WTC11 (cell line): ENCODE measurements around the gene XIRP2. TPM values are rescaled to one million over a fixed set of nuclear protein-coding genes. Genes with fewer than 3 reads are reported as not detected.
A peak's percentile ranks its signal among the peaks of the same experiment; 100 is the strongest.

Experiments used
- ATAC-seq: fragments of 200-7000 bp; cut with Tn5 transposase; 2 replicates; pipeline ENCODE4 v1.10.0; 2021; ENCODE audit warnings: mild to moderate bottlenecking, moderate library complexity
- CTCF ChIA-PET: fragments of 300-600 bp; sonication (Branson Sonifier 250); formaldehyde crosslinking; loops from one replicate; lab custom pipeline; 2021; ENCODE audit warnings: antibody characterized with exemption; lab: Charles Lee
- POLR2A ChIA-PET: fragments of 350-600 bp; sonication (Branson Sonifier 250); formaldehyde crosslinking; loops from one replicate; lab custom pipeline; 2021; ENCODE audit warnings: antibody characterized with exemption; lab: Charles Lee
- DNase-seq: peaks from one replicate; pipeline ENCODE4 v3.0.0; 2021; ENCODE audit warnings: low spot score
- H3K27ac Mint-ChIP-seq: 2 replicates; pipeline ENCODE4 v1.8.0; 2021; ENCODE audit warnings: mixed read lengths
- H3K27me3 Mint-ChIP-seq: 2 replicates; pipeline ENCODE4 v1.8.0; 2021; ENCODE audit warnings: low read depth, mild to moderate bottlenecking, moderate library complexity, mixed read lengths
- H3K36me3 Mint-ChIP-seq: 2 replicates; pipeline ENCODE4 v1.8.0; 2021; ENCODE audit warnings: mixed read lengths
- H3K4me1 Mint-ChIP-seq: 2 replicates; pipeline ENCODE4 v1.8.0; 2022; ENCODE audit warnings: mixed read lengths
- H3K4me3 Mint-ChIP-seq: 2 replicates; pipeline ENCODE4 v1.8.0; 2021; ENCODE audit warnings: mild to moderate bottlenecking, moderate library complexity, mixed read lengths
- H3K9me3 Mint-ChIP-seq: 2 replicates; pipeline ENCODE4 v1.8.0; 2021; ENCODE audit warnings: mixed read lengths
- ATF2 ChIP-seq: sonication (generic); formaldehyde crosslinking; IDR thresholded peaks from 2 replicates; pipeline ENCODE4 v1.8.1; 2022; ENCODE audit warnings: low read depth, missing genetic modification reagents, borderline replicate concordance
- CREM ChIP-seq: sonication (generic); formaldehyde crosslinking; IDR thresholded peaks from 2 replicates; pipeline ENCODE4 v1.8.1; 2022; ENCODE audit warnings: mild to moderate bottlenecking, missing genetic modification reagents, moderate library complexity
- E2F4 ChIP-seq: sonication (generic); formaldehyde crosslinking; IDR thresholded peaks from 2 replicates; pipeline ENCODE4 v1.8.1; 2022; ENCODE audit warnings: low read depth, mild to moderate bottlenecking, moderate library complexity, missing genetic modification reagents, borderline replicate concordance
- MLX ChIP-seq: sonication (generic); formaldehyde crosslinking; IDR thresholded peaks from 2 replicates; pipeline ENCODE4 v1.8.1; 2023; ENCODE audit warnings: mild to moderate bottlenecking, missing genetic modification reagents, moderate library complexity
- NR1H2 ChIP-seq: sonication (generic); formaldehyde crosslinking; IDR thresholded peaks from 2 replicates; pipeline ENCODE4 v1.9.0; 2021; ENCODE audit warnings: mild to moderate bottlenecking, moderate library complexity, missing genetic modification reagents
- PREB ChIP-seq: sonication (generic); formaldehyde crosslinking; IDR thresholded peaks from 2 replicates; pipeline ENCODE4 v1.8.1; 2022; ENCODE audit warnings: mild to moderate bottlenecking, missing genetic modification reagents, moderate library complexity, borderline replicate concordance
- RELA ChIP-seq: sonication (generic); formaldehyde crosslinking; IDR thresholded peaks from 2 replicates; pipeline ENCODE4 v1.8.1; 2022; ENCODE audit warnings: missing genetic modification reagents, mild to moderate bottlenecking, borderline replicate concordance
- SMAD4 ChIP-seq: sonication (generic); formaldehyde crosslinking; IDR thresholded peaks from 2 replicates; pipeline ENCODE4 v1.8.0; 2022; ENCODE audit warnings: mild to moderate bottlenecking, missing genetic modification reagents
- SP1 ChIP-seq: sonication (generic); formaldehyde crosslinking; conservative IDR thresholded peaks from 2 replicates; pipeline ENCODE4 v1.8.1; 2022; ENCODE audit warnings: missing genetic modification reagents
- STAT6 ChIP-seq: sonication (generic); formaldehyde crosslinking; conservative IDR thresholded peaks from 2 replicates; pipeline ENCODE4 v1.8.1; 2023; ENCODE audit warnings: mild to moderate bottlenecking, low read depth, missing genetic modification reagents, moderate library complexity
- TEAD1 ChIP-seq: sonication (generic); formaldehyde crosslinking; IDR thresholded peaks from 2 replicates; pipeline ENCODE4 v1.8.0; 2022; ENCODE audit warnings: mild to moderate bottlenecking, missing genetic modification reagents
- ZNF281 ChIP-seq: sonication (generic); formaldehyde crosslinking; IDR thresholded peaks from 2 replicates; pipeline ENCODE4 v1.8.0; 2023; ENCODE audit warnings: mild to moderate bottlenecking, missing genetic modification reagents
- ZNF317 ChIP-seq: sonication (generic); formaldehyde crosslinking; IDR thresholded peaks from 2 replicates; pipeline ENCODE4 v1.8.1; 2023; ENCODE audit warnings: low read depth, mild to moderate bottlenecking, moderate library complexity, missing genetic modification reagents, borderline replicate concordance
- ZNF671 ChIP-seq: fragments of 250-450 bp; sonication (Bioruptor Pico); IDR thresholded peaks from 2 replicates; pipeline ENCODE4 v1.8.0; 2021; ENCODE audit warnings: mild to moderate bottlenecking
- ZSCAN18 ChIP-seq: fragments of 250-450 bp; sonication (Bioruptor Pico); IDR thresholded peaks from 2 replicates; pipeline ENCODE4 v2.1.2; 2022; ENCODE audit warnings: mild to moderate bottlenecking, moderate library complexity
- total RNA-seq: library from RNA; stranded (reverse); gene quantifications from 3 replicates; pipeline ENCODE4 v1.2.3, GENCODE V29; 2021

The XIRP2 gene
- total RNA-seq, 1 experiment from 2014 or later = 0.87 TPM

GRCh38 chr2:166969486-166969885 lies 81.2 kb downstream of the XIRP2 start:
- peaks cover 34% of the 10 kb centered on the region for H3K4me1 Mint-ChIP-seq
- ChIA-PET CTCF (no interaction called here), POLR2A (no interaction called here)
- no peaks in the 10 kb centered on the region for H3K9me3 Mint-ChIP-seq
- H3K27me3 Mint-ChIP-seq = no peaks in the 10 kb centered on the region
- no peaks in the 10 kb centered on the region for H3K36me3 Mint-ChIP-seq
- no peak for ATAC-seq
- H3K4me3 Mint-ChIP-seq = no peak overlapping the region
- no peak overlapping the region for H3K27ac Mint-ChIP-seq
- TF ChIP-seq ATF2 (no peak), ZNF671 (CRISPR knock-in tag) (no peak), ZNF317 (CRISPR knock-in tag) (no peak), ZNF281 (CRISPR knock-in tag) (no peak), E2F4 (CRISPR knock-in tag) (no peak), STAT6 (CRISPR knock-in tag) (no peak), MLX (CRISPR knock-in tag) (no peak), CREM (CRISPR knock-in tag) (no peak), RELA (CRISPR knock-in tag) (no peak), SMAD4 (CRISPR knock-in tag) (no peak), TEAD1 (CRISPR knock-in tag) (no peak), PREB (no peak), SP1 (CRISPR knock-in tag) (no peak)
- TF ChIP-seq, all 79 proteins: peak for 0
- no peak for DNase-seq

- CTCF ChIA-PET = no interaction called here
- POLR2A ChIA-PET = no interaction called here
- peaks cover 5% of the 10 kb centered on the region for H3K9me3 Mint-ChIP-seq
- peak; percentile 82 for ATAC-seq
- H3K4me3 Mint-ChIP-seq = no peak overlapping the region
- H3K27ac Mint-ChIP-seq = 0 out of 2 replicates have a peak overlapping the region, but pooled peaks have one; percentile 21
- peaks cover 28% of the 10 kb centered on the region for H3K4me1 Mint-ChIP-seq
- no peaks in the 10 kb centered on the region for H3K27me3 Mint-ChIP-seq
- DNase-seq = no peak
- no peaks in the 10 kb centered on the region for H3K36me3 Mint-ChIP-seq
- TF ChIP-seq NR1H2 (no peak), ZSCAN18 (CRISPR knock-in tag) (no peak), STAT6 (CRISPR knock-in tag) (no peak)
Measured at GRCh38 chr2:166972002-166972401, 83.7 kb downstream of the XIRP2 start.
